GM18519 (cell line): Measurements from ENCODE around the gene PLCH1.

Experiments
- ATAC-seq: cut with Tn5 transposase; IDR thresholded peaks from one replicate; pipeline ENCODE4 v1.9.1; 2021; ENCODE audit warnings: mild to moderate bottlenecking, moderate library complexity; ENCODE audit not compliant: unreplicated experiment, low FRiP score

Gene PLCH1

GRCh38 chr3:155555479-155556060, 189.3 kb downstream of the PLCH1 start:
- ATAC-seq: no peak

- peak; percentile 35 for ATAC-seq
Measured at GRCh38 chr3:155554777-155555451, 190.0 kb downstream of the PLCH1 start.

GRCh38 chr3:155553780-155554179, 191.1 kb downstream of the PLCH1 start:
- no peak for ATAC-seq

GRCh38 chr3:155553326-155553725, 191.5 kb downstream of the PLCH1 start:
- ATAC-seq: no peak

DNA sequence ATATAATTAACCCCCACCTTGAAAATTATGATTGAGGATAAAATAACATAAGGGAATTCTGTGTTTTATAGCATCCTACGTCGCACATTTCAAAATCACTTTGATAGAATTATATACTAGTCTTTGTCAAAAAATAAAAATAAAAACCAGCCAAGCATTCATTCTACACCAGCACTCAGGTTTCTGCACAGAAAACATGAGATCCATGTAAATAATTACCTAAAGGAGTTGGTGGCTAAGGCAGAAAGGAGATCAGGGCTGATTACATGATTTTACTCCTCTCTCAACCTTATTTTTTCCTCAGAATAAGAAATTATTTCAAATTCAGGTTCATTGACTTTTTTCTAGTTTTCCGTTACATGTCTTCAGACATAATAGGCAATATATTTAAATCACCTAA, 194.5 kb downstream of the PLCH1 start:
- no peak for ATAC-seq

- peak; percentile 87 for ATAC-seq
Measured at GRCh38 chr3:155549087-155549486, 195.8 kb downstream of the PLCH1 start.

- ATAC-seq: no peak
Measured at GRCh38 chr3:155548195-155548594, 196.7 kb downstream of the PLCH1 start.

DNA sequence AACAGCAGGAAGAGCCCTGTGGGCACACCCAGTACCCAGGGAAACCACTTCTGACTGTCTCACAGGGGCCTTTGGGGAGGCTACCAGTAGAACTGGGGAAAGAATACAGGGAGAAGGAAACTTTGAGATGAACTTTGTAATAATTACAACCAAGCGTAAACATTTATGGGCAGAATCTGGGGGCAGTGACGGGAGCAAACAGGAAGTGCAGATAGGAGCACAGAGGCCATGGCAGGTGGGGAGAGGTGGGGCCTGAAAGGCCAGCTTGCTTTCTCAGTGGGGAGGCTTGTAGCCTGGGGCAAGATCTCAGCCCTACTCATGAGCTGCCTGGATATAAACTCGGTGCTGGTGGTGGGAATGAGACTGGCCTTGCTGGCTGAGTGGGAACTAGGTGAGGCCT, 209.8 kb downstream of the PLCH1 start:
- no peak for ATAC-seq

- ATAC-seq: no peak
Measured at GRCh38 chr3:155528579-155528978, 216.3 kb downstream of the PLCH1 start.

DNA sequence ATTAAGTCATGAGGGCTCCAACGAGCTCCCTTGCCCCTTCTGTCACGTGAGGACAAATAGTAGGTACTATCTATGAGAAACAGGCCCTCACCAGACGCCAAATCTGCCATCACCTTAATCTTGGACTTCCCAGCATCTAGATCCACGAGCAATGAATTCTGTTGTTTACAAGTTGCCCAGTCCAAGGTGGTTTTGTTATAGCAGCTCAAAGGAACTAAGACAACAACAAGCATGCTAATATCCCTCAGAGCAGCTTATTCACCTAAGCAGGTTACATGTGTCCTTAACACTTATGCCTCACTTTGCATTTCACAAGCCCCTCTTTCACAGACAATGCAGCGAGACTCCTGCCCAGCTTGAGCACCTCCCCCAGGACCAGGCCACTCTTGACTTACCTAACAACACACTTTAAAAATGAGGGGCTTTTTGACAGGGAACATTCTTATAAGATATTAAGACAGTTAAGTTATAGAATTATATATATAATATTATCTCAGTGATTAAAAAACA, 219.5 kb downstream of the PLCH1 start:
- no peak for ATAC-seq

GRCh38 chr3:155520463-155520862, 224.4 kb downstream of the PLCH1 start:
- ATAC-seq: no peak

DNA sequence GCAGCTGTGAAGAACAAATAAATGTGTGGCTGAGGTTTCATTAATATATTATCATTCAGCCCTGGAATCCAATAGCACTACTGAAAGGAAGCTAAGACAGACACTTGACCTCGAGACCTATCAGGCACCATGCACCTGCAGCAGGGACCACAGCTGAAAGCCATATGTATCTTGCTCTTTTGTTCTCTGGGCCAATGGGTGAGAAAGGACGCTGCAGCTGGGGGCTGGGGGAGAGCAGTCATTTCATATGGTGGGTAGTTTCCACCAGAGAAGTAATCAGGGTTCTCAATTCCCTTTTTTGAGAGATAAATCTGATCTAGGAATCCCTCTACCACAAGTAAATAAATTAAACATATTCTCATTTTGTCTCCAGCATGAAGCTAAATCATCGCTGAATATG, 225.8 kb downstream of the PLCH1 start:
- ATAC-seq: no peak

GRCh38 chr3:155517903-155518302, 227.0 kb downstream of the PLCH1 start:
- no peak for ATAC-seq

DNA sequence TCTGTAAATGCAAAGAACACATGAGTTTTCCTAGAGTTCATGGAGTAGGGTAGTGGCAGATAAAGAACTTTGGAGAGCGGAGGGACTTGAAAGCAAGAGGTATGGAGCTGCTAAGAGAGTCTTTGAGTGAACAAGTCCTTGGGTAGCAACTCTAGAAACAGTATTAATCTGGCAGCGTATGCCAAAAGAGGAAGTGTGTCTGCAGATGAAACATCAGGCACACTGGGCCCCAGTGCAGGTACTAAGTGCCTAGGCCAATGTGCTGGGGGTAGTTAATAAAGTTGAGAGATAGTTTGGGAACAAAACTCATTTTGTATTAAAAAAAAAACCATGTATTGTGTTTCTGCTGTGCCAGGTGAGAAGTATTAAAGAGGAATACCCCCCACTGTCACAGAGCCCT, 228.4 kb downstream of the PLCH1 start:
- ATAC-seq: no peak

DNA sequence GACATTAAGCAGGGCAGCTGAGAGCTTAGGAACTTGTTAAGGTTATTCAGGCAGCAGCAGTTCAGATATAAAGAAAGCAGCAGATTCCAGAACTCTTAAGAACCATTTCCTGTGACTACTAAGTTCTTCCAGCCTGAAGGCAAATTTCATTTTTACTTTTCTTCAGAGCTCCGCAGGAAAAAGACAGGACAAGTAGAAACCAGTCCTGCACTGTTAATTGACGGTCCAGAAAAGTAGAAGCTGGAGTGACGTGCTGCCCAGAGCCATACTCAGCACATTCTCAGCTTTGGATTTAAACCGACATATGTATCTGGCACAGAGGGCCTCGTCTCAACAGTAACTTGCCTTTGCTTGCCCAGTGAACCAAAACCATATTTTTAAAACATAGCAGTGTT, 232.0 kb downstream of the PLCH1 start:
- ATAC-seq: no peak

- ATAC-seq: no peak
Measured at GRCh38 chr3:155512175-155512866, 232.6 kb downstream of the PLCH1 start.

DNA sequence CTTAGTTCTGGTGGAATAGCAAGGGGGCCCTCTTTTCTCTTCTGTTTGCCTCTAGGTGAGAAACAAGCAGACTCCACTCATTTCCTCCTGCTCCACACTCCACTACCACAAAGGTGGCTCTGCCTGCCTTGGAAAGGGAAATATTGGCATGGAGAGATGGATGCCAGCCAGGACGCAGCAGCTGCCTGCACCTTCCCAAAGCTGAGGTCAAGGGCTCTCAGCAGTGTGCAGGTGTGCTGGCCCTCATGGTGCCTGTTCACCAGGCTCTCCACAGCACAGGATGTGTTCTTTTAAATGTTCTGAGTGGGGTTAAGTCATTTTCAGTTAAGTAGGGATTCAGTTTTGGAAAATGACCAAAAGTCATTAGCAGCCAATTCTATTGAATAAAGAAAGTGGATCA, 240.2 kb downstream of the PLCH1 start:
- ATAC-seq: no peak

GRCh38 chr3:155502630-155503029, 242.2 kb downstream of the PLCH1 start:
- ATAC-seq: no peak

DNA sequence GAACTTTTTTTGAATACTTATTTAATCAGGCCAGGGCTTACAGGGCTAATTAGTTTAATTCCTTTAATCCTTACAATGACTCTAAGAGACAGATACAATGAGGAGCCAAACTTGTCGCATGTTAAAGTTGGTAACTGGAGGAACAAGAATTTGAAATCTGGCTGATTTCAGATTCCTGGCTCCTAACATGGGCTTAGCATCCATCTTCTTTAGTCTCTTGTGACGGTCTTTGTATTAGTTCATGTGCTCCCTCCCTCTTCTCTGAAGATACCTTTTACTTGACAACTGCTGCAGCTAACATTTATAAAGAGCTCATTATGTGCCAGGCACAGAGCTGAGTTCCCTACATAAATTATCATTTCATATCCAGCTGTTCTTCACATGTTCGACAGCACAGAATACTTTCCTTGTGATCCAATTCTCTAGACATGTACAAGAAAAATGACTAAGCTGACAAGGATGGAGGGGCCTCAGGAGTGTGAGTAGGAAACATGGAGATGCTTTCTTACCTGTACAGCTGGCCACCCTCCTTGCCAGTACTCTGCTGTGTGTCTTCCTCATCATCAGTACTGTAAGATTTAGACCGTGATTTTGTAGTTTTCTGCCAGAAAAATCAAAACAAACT, 244.6 kb downstream of the PLCH1 start:
- ATAC-seq: no peak

GRCh38 chr3:155497930-155498647, 246.8 kb downstream of the PLCH1 start:
- no peak for ATAC-seq

DNA sequence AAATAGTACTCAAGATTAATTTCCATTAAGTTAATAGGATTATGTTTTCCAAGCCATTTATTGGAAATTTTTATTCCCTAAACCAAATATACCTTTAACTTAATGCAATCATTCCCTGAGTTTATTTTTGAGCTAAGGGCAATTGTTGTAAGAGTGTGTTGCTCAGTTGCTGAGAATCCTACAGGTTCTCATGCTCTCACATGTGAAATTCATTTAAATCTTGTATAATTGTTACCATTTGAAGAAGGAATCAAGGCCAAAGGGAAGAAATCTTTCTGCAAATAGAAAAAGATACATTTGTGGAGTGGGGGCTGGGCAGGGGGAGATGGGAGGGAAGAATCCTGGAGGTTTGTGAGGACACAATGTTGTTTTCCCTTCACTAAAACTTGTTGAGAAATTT, 248.7 kb downstream of the PLCH1 start:
- no peak for ATAC-seq
